ENCODE results near the gene SMC2.

- TF ChIP-seq POLR2AphosphoS5 (IDR thresholded peaks at IDR 0.05; ENCODE audit: low read depth) (no peak), REST (IDR thresholded peaks at IDR 0.05; ENCODE audit: insufficient replicate concordance, low read depth) (no peak), CTCF (IDR thresholded peaks at IDR 0.05; ENCODE audit: insufficient read depth, low read length) (no peak), SPI1 (IDR thresholded peaks at IDR 0.05; ENCODE audit: borderline replicate concordance, low read depth) (no peak), GABPA (IDR thresholded peaks at IDR 0.05; ENCODE audit: low read depth) (no peak)
Observed at GRCh38 chr9:104143550-104143910, 49.4 kb downstream of the SMC2 start.

Data from HL-60 (cell line).